Stimulated activated naive CD8-positive, alpha-beta T cell treated with anti-CD3 and anti-CD28 coated beads, Interleukin-15, Interleukin-2, amounts not matched to agents 100 U/mL and 50 U/mL, for 24 hours (primary cell): Measurements from ENCODE around the gene ZHX3.
"Not testable (repeated sequence)": the region's sequence is repeated elsewhere in the genome, so short reads cannot be mapped to it uniquely, and the experiment has no call there.

ENCODE experiments used
- ATAC-seq: fragments of 150-1000 bp; cut with Tn5 transposase; one replicate; pipeline ENCODE4 v1.10.0; 2021
- DNase-seq: peaks from one replicate; pipeline ENCODE4 v3.0.0; 2021

Gene ZHX3

DNA sequence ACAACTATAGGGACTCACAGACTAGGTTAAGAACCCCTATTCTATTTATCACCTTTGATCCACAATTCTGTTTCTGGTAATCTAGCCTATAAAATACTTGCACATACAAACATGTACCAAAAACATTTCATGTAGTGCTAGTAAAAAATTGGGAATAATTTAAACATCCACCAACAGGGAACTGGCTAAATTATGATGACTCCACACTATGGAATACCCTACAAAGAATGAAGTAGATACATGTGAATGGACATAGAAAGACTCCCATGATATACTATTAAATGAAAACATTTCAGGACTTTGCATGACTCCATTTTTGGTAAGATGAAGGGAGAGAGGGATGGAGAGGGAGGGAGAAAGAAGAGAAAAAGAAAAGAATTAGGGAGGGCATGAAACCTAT, 58.2 kb downstream of the ZHX3 start:
- ATAC-seq, result no peak
- DNase-seq, result no peak

GRCh38 chr20:41258474-41258873, 59.1 kb downstream of the ZHX3 start:
- DNase-seq, result no peak
- no peak for ATAC-seq

DNA sequence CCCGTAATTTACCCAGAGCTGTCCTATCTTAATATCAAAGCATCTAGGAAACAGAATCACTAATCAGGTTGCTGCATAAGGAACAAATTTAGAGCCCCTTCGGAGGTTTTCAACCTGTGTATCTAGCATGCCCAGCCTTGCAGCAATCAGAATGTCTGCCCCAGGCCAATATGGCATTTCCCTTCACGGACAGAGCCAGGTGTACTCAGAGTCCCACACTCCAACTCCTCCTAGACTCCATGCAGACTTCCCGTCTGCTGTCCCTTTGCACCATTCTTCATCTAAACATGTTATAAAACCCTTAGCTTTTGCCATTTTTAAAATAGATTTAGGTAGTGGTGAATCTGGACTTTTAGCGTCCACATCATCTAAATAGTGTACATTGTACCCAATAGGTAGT, 61.0 kb downstream of the ZHX3 start:
- ATAC-seq (no peak), DNase-seq (no peak)

- ATAC-seq (no peak), DNase-seq (no peak)
Observed at GRCh38 chr20:41255655-41256054, 61.9 kb downstream of the ZHX3 start.

DNA sequence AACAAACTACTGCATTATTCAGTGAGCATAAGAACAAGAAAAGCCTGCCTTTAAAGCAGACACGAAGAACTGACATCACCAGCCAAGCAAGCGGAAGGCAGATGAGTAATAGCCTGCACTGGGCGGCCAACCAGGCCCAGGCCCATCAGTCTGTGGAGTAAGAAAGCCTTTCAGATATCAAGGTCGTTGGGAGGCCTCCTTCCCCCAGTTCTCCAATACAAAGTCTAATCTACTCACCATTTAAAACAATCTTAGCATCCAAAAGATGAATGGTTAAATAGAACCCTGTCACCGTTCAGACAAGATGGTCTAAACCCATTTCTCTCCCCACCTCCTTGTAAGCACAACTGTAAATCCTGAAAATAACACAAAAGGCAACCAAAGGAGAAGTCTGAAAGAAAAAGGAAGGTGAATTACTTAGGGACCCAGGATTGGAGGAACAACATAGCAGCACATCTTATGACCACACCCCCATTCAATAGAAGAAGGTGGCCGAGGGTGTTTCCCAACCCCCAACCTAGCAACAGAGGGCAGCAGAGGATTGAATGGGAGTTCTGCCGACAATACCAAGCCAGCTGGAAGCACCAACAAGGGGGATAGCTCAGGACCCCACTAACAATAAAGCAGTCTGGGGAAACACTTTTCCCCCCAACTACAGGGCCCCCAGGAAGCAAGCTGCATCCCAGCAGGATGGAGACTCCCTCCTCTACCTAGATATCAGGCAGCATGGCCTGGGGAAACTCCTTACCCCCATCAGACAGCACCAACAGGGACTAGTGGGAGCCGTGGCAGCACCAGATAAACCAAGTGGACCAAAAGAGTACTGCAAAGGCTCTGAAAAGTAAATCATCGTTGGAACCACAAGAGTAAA, 67.9 kb downstream of the ZHX3 start:
- DNase-seq, result no peak

DNA sequence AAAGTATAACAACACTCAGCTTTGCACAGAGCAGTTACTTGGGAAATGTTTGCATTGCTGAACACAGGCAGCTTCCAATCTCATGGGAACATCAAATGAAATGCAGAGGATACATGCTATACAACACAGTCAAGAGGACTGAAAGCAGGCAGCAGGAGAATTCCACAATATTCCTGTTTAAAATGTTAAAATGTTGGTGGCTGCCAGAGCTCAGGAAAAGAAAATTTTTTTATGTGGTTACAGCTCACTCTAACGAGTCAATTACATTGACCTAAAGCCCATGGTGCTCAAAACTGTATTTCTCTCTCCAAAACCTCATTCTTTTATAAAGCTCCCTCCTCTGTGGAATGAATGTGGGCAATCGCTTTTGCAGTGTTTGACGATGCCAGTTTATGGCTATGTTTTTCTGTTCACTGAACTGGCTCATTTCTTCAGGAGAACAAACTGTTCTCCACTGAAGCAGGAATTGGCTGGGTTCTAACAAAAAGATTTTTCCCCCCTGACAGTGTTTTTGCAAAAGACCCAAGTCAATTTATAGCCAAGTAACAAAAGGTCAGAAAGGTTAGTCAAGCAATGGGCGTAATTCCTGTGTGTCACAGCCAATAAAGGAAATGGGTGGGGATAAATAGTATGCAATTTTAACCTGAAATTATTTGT, 69.0 kb downstream of the ZHX3 start:
- ATAC-seq (no peak), DNase-seq (no peak)

More for the DNA sequence above, 67.9 kb downstream of the ZHX3 start:
- peak; percentile 53 for ATAC-seq

- ATAC-seq (no peak), DNase-seq (no peak)
Observed at GRCh38 chr20:41247523-41248367, 69.8 kb downstream of the ZHX3 start.

GRCh38 chr20:41245086-41245707, 72.3 kb downstream of the ZHX3 start:
- peak; percentile 51 for ATAC-seq

GRCh38 chr20:41242807-41243206, 74.7 kb downstream of the ZHX3 start:
- ATAC-seq (no peak), DNase-seq (no peak)

More at GRCh38 chr20:41245086-41245707, 72.3 kb downstream of the ZHX3 start:
- DNase-seq, result no peak

DNA sequence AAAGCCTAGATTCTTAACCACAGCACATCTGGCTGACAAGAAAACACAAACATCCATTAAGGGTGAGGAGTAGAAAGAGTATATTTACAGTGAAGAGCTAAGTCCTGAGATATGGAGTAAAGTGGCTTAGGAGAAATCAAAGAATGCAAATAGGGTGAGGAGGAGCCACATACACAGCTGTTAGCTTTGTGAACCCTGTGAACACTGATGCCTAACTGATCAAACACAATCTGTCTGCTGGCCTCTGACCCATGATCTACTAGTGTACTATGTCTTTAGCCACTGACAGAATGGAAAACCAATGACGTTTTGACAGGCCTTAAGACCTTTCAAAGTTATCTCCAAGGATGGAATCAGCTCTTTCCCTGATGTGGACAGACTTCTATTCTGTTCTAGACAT, 75.2 kb downstream of the ZHX3 start:
- ATAC-seq (no peak), DNase-seq (no peak)

DNA sequence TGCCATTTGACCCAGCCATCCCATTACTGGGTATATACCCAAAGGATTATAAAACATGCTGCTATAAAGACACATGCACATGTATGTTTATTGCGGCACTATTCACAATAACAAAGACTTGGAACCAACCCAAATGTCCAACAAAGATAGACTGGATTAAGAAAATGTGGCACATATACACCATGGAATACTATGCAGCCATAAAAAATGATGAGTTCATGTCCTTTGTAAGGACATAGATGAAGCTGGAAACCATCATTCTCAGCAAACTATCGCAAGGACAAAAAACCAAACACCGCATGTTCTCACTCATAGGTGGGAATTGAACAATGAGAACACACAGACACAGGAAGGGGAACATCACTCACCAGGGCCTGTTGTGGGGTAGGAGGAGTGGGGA, 80.3 kb downstream of the ZHX3 start:
- DNase-seq, result not testable (repeated sequence)

DNA sequence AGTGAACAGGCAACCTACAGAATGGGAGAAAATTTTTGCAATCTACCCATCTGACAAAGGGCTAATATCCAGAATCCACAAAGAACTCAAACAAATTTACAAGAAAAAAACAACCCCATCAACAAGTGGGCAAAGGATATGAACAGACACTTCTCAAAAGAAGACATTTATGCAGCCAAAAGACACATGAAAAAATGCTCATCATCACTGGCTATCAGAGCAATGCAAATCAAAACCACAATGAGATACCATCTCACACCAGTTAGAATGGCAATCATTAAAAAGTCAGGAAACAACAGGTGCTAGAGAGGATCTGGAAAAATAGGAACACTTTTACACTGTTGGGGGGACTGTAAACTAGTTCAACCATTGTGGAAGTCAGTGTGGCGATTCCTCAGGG, 80.7 kb downstream of the ZHX3 start:
- DNase-seq, ATAC-seq: not testable (repeated sequence)

More for the DNA sequence above, 80.3 kb downstream of the ZHX3 start:
- ATAC-seq, result not testable (repeated sequence)

DNA sequence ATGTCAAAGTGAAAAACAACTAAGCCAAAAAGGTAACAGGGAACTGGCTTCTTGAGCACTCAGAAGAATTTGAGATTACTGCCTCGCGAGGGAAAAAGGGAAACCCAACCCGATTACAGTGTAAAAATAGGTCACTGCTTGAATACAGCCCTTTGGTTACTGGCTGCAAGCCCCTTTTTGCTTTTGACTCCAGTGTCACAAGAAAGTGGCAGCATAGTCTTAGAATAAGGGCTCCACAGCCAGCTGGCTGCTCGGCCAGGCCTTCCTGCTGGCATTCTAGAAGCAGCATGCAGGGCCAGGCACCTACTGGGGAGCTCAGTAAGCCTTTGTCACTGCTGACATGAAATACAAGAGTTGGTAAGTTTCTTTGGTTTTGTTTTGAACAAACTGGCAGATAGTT, 83.0 kb downstream of the ZHX3 start:
- ATAC-seq (no peak), DNase-seq (no peak)

DNA sequence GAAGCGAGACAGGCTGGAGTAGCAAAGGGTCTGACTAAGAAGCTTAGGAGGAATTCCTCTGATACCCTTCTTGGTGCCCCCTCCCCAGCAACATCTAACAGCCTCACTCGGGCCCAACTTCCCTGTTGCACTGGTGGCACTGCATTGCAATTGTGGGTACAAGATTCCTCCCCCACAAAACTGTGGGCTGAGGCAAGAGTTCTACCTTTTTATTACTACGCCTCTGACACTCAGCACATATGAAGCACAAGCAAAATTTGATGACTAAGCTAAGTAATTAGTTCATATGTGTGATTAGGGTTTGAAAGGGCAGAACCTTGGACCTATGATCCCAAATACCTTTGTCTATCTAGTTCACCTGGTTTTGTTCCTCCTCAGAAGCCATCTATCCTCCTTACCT, 83.5 kb downstream of the ZHX3 start:
- DNase-seq (no peak), ATAC-seq (no peak)

GRCh38 chr20:41232973-41233926, 84.3 kb downstream of the ZHX3 start:
- no peak for ATAC-seq
- DNase-seq, result no peak

DNA sequence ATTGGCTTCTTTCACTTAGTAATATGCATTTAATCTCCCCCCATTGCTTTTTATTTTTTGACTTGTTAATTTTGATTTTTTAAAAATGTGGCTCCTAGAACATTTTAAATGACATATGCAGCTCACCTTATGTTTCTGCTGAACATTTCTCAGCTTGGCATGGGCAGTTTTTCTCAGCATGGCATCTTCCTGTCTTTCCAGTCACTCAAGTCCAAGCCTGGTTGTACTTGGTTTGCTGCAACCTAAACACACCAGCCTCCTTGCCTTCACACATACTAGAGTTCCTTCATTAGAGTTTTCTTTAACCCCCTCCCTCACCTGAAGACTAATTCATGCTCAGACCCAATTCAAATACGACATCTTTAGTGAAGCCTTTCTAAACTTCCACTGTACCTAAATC, 86.4 kb downstream of the ZHX3 start:
- ATAC-seq, result no peak

DNA sequence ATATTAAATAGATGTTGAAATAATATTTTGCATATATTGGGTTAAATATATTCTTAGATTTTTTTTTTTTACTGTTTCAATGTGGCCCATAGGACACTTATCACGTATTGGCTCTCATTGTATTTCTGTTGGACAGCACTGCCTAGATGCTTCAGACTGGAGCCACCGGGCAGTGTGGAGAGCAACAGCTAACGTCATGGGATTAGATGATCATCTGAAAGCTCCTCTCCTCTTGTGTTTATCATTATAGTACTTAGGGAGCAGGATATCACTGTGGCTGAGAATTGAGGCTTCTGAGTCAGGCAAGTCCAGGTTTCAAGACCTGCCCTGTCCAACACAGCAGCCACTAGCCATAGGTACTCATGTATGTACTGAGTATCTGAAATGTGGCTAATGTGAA, 87.4 kb downstream of the ZHX3 start:
- DNase-seq, result no peak
- ATAC-seq, result no peak

More for the DNA sequence above, 86.4 kb downstream of the ZHX3 start:
- no peak for DNase-seq

DNA sequence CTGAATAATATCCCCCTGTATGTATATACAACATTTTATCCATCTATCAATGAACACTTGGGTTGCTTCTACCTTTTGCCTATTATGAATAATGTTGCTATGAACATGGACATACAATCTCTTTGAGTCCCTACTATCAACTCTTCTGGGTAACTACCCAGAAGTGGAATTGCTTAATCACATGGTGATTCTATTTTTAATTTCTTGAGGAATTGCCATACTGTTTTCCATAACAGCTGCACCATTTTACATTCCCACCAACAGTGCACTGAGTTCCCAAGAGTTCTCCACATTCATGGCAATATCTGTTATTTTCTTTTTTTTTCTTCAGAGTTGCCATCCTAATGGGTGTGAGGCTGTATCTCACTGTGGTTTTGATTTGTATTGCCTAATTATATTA, 88.3 kb downstream of the ZHX3 start:
- DNase-seq (no peak), ATAC-seq (no peak)

DNA sequence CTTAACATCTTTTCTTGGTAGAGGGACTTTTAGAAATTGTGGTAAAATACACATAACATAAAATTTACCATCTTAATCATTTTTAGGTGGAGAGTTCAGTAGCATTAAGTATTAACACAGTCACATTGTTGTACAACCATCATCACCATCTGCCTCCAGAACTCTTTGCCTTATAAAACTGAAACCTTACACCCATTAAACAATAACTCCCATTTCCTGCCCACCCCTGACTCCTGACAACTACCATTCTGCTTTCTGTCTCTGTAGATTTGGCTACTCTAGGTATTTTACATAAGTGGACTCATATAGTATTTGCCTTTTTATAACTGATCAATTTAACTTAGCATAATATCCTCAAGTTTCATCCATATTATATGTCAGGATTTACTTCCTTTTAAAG, 88.7 kb downstream of the ZHX3 start:
- no peak for DNase-seq
- no peak for ATAC-seq

- DNase-seq (no peak), ATAC-seq (no peak)
Observed at GRCh38 chr20:41226426-41226825, 91.1 kb downstream of the ZHX3 start.

- DNase-seq, result no peak
- ATAC-seq, result no peak
Observed at GRCh38 chr20:41225091-41225490, 92.4 kb downstream of the ZHX3 start.
